Subcutaneous abdominal adipose tissue (tissue), 5 donors: ENCODE measurements around the gene PTPRD.

Experiments used
- H3K27ac ChIP-seq: one replicate; pipeline ENCODE4 v1.7.0; 2013; ENCODE audit warnings: low read depth, mild to moderate bottlenecking, inconsistent platforms, low read length, moderate library complexity
- H3K27me3 ChIP-seq, 5 donors: one replicate each; pipeline ENCODE4 v1.7.0; 2013; ENCODE audit warnings: low read length in 5 of 5, inconsistent platforms in 1 of 5; ENCODE audit not compliant: control insufficient read depth in 5 of 5, insufficient read depth in 4 of 5
- H3K36me3 ChIP-seq, 5 donors: one replicate each; pipeline ENCODE4 v1.7.0; 2013; ENCODE audit warnings: low read length in 5 of 5; ENCODE audit not compliant: control insufficient read depth in 5 of 5, insufficient read depth in 5 of 5
- H3K4me1 ChIP-seq, 5 donors: one replicate each; pipeline ENCODE4 v1.7.0; 2013; ENCODE audit warnings: low read length in 5 of 5, mild to moderate bottlenecking in 3 of 5, moderate library complexity in 1 of 5; ENCODE audit not compliant: control insufficient read depth in 5 of 5, insufficient read depth in 5 of 5
- H3K4me3 ChIP-seq, 5 donors: one replicate each; pipeline ENCODE4 v1.7.0; 2013; ENCODE audit warnings: low read length in 5 of 5, low read depth in 1 of 5
- H3K9ac ChIP-seq, 5 donors: one replicate each; pipeline ENCODE4 v1.7.0; 2013; ENCODE audit warnings: low read length in 5 of 5, mild to moderate bottlenecking in 4 of 5, moderate library complexity in 3 of 5
- H3K9me3 ChIP-seq, 5 donors: one replicate each; pipeline ENCODE4 v1.7.0; 2013; ENCODE audit warnings: low read length in 5 of 5; ENCODE audit not compliant: control insufficient read depth in 5 of 5
- donor health status: healthy.
- donor health status: healthy.
- donor health status: healthy.
- donor health status: healthy.
- donor health status: healthy.

The PTPRD gene

DNA sequence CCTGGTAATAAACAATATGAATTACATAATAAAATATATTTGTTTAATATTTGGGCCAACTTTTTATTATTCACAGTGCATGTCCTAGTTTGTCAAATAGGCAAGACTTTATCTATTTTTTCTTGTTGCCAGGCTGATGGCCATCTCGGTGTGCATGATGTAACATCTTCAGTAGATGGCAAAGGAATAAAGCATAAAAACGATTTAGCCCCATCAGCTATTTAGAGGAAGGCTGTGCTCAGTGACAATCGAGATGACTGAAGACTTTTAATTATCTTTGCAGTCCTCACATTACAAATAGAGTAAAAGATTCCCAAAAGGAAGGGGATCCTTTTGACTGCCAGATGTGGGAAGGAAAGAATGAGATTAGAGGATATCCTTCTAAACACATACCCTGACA lies 358.5 kb downstream of the PTPRD start:
- no peaks in the 10 kb centered on the region for H3K9me3 ChIP-seq
- no peak overlapping the region for H3K9ac ChIP-seq
- no peak overlapping the region for H3K4me3 ChIP-seq
- no peaks in the 10 kb centered on the region for H3K4me1 ChIP-seq
- H3K27ac ChIP-seq, result no peak overlapping the region
- H3K27me3 ChIP-seq, result no peaks in the 10 kb centered on the region
- no peaks in the 10 kb centered on the region for H3K36me3 ChIP-seq

GRCh38 chr9:10253341-10253740 lies 359.5 kb downstream of the PTPRD start:
- no peak overlapping the region for H3K4me3 ChIP-seq
- no peaks in the 10 kb centered on the region for H3K27me3 ChIP-seq
- no peak overlapping the region for H3K9ac ChIP-seq
- H3K4me1 ChIP-seq, result no peaks in the 10 kb centered on the region
- no peaks in the 10 kb centered on the region for H3K9me3 ChIP-seq
- no peak overlapping the region for H3K27ac ChIP-seq
- no peaks in the 10 kb centered on the region for H3K36me3 ChIP-seq

DNA sequence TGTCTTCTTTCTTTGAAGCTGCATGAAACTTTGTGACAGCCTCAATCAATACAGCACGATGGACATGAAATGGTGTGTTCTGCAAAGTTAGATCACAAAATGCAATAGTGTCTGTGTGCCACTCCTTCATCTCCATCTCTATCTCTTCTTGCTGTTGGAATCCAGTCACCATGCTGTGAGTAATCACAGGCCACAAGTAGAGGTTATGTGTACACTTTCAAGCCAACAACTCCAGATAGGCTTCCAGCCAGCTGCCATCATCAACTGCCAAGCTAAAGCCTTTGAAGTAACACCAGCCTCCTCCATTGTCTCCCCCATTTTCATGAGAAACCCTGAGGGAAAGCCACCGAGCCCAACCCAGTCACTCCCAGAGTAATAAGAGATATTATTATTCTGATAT lies 360.6 kb downstream of the PTPRD start:
- Histone ChIP-seq H3K27me3 (no peaks in the 10 kb centered on the region), H3K9me3 (no peaks in the 10 kb centered on the region), H3K9ac (no peak overlapping the region), H3K4me3 (no peak overlapping the region), H3K27ac (no peak overlapping the region), H3K4me1 (no peaks in the 10 kb centered on the region), H3K36me3 (no peaks in the 10 kb centered on the region)

- no peaks in the 10 kb centered on the region for H3K27me3 ChIP-seq
- H3K4me1 ChIP-seq, result no peaks in the 10 kb centered on the region
- H3K9ac ChIP-seq, result no peak overlapping the region
- no peak overlapping the region for H3K27ac ChIP-seq
- no peaks in the 10 kb centered on the region for H3K9me3 ChIP-seq
- H3K4me3 ChIP-seq, result no peak overlapping the region
- no peaks in the 10 kb centered on the region for H3K36me3 ChIP-seq
Measured at GRCh38 chr9:10251490-10251889, 361.3 kb downstream of the PTPRD start.

- Histone ChIP-seq H3K9ac (no peak overlapping the region), H3K27ac (no peak overlapping the region), H3K27me3 (no peaks in the 10 kb centered on the region), H3K4me1 (no peaks in the 10 kb centered on the region), H3K36me3 (no peaks in the 10 kb centered on the region), H3K4me3 (no peak overlapping the region), H3K9me3 (no peaks in the 10 kb centered on the region)
Measured at GRCh38 chr9:10250219-10250618, 362.6 kb downstream of the PTPRD start.

DNA sequence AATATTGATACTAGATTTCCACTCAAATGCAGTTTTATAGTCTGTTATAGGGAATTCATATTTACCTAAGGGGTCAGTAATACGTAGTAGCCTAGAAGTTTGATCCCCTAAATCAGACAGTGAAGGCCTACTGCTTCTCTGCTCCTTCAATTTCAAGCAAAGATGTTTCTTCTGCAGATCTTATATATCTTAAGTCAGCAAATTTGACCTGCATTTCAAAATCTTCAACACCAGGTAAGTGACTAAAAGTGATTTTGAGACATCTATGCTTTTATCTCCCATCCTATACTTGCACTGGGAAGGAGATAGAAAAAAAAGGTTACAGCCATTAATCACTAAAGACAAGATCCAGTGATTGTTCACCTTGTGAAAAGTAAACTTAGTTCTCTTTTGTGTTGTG lies 363.9 kb downstream of the PTPRD start:
- Histone ChIP-seq H3K9me3 (no peaks in the 10 kb centered on the region), H3K36me3 (no peaks in the 10 kb centered on the region), H3K27me3 (no peaks in the 10 kb centered on the region), H3K4me1 (no peaks in the 10 kb centered on the region), H3K4me3 (no peak overlapping the region), H3K27ac (no peak overlapping the region), H3K9ac (no peak overlapping the region)

GRCh38 chr9:10242255-10242654 lies 370.5 kb downstream of the PTPRD start:
- Histone ChIP-seq H3K27ac (no peak overlapping the region), H3K9me3 (no peaks in the 10 kb centered on the region), H3K9ac (no peak overlapping the region), H3K36me3 (no peaks in the 10 kb centered on the region), H3K4me1 (no peaks in the 10 kb centered on the region), H3K4me3 (no peak overlapping the region), H3K27me3 (no peaks in the 10 kb centered on the region)

DNA sequence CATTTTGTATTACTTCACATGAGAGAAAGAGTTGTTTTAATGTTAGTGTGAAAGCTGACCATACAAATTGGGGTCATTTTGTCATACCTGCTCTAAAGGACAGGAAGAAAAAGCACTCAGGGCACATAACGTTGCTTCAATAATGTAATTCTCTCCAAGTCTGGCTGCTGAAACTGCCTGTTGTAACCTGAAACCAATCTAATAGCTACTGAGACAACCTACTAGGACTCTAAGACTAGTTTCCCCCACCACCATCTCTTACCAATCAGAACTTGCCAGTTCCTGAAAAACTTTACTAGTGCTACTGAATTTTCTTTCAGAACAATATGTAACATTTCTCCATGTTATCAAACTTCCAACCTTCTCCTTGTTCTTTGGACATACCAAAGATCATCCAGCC lies 374.7 kb downstream of the PTPRD start:
- Histone ChIP-seq H3K27me3 (no peaks in the 10 kb centered on the region), H3K9me3 (no peaks in the 10 kb centered on the region), H3K36me3 (no peaks in the 10 kb centered on the region), H3K27ac (no peak overlapping the region), H3K4me3 (no peak overlapping the region), H3K9ac (no peak overlapping the region), H3K4me1 (no peaks in the 10 kb centered on the region)

- H3K27ac ChIP-seq, result no peak overlapping the region
- no peak overlapping the region for H3K9ac ChIP-seq
- H3K27me3 ChIP-seq, result no peaks in the 10 kb centered on the region
- no peaks in the 10 kb centered on the region for H3K9me3 ChIP-seq
- H3K4me1 ChIP-seq, result no peaks in the 10 kb centered on the region
- H3K36me3 ChIP-seq, result no peaks in the 10 kb centered on the region
- no peak overlapping the region for H3K4me3 ChIP-seq
Measured at GRCh38 chr9:10237584-10237983, 375.2 kb downstream of the PTPRD start.

DNA sequence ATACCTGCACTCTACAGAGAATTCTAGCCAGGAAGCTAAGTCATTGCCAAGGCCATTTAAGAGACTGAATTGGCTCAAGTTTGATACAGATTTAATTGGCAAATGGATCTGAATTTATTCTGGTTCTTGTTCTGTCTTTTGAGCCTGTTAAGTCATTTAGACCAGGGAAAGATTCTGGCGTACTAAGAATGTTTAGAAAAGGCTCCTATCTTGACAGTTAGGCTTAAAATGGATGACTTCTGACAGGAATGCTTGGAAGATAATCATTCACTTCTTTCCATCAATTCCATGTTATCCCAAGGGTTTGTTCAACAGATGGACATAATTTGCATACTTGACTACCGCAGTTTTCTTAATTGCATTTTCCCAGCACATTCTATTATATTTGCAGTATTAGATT lies 376.6 kb downstream of the PTPRD start:
- H3K4me1 ChIP-seq, result no peaks in the 10 kb centered on the region
- no peak overlapping the region for H3K27ac ChIP-seq
- H3K4me3 ChIP-seq, result no peak overlapping the region
- no peaks in the 10 kb centered on the region for H3K36me3 ChIP-seq
- H3K27me3 ChIP-seq, result no peaks in the 10 kb centered on the region
- no peaks in the 10 kb centered on the region for H3K9me3 ChIP-seq
- H3K9ac ChIP-seq, result no peak overlapping the region

DNA sequence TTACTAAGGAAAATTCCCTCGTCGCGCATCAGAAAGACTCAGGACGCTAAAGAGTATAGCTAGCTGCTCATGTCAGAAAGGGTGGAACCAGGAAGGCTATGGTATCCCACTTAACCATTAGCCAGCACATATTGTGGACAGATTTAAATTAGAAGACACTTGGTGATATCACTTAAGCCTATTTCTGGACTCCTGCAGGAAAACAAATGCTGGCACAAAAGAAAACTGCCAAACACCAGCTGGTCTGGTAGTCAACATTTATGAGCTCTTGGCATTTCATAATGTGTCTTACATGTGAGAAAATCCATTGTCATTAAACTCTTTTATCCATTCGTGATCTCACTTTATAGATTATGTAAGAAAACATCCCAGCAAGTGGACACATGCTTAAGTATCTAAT lies 377.4 kb downstream of the PTPRD start:
- Histone ChIP-seq H3K9me3 (no peaks in the 10 kb centered on the region), H3K36me3 (no peaks in the 10 kb centered on the region), H3K9ac (no peak overlapping the region), H3K4me1 (no peaks in the 10 kb centered on the region), H3K4me3 (no peak overlapping the region), H3K27ac (no peak overlapping the region), H3K27me3 (no peaks in the 10 kb centered on the region)
